Mesenteric fat pad (tissue), 1 donor: ENCODE results near the gene FITM2. TPM values are rescaled to one million over a fixed set of nuclear protein-coding genes. Genes with fewer than 3 reads are reported as not detected.
"Not testable (repeated sequence)": the region's sequence is repeated elsewhere in the genome, so short reads cannot be mapped to it uniquely, and the experiment has no call there.

Experiments used
- DNase-seq: peaks from one replicate; pipeline ENCODE4 v3.0.0-alpha.2; 2020; ENCODE audit warnings: low spot score
- total RNA-seq: library from RNA; stranded (reverse); fragmentation: NEBNext Ultra II Directional; extraction: Animal tissue kit (Norgen Biotek cat#: 25700); gene quantifications from one replicate; pipeline ENCODE4 v1.2.1, GENCODE V29; 2021
- donor health status: DM: yes; HTN: yes; CAD: no.

The FITM2 gene
- total RNA-seq, 1 donor from 2014 or later: 28.5 TPM

GRCh38 chr20:44334709-44335108 lies 23.7 kb upstream of the FITM2 start:
- no peak for DNase-seq

- no peak for DNase-seq
These were observed 23.3 kb upstream of the FITM2 start for GRCh38 chr20:44334306-44334705.

GRCh38 chr20:44331201-44331600 lies 20.2 kb upstream of the FITM2 start:
- no peak for DNase-seq

- no peak for DNase-seq
These were observed 17.4 kb upstream of the FITM2 start for GRCh38 chr20:44328428-44328827.

- DNase-seq: not testable (repeated sequence)
These were observed 16.7 kb upstream of the FITM2 start for GRCh38 chr20:44327748-44328147.

DNA sequence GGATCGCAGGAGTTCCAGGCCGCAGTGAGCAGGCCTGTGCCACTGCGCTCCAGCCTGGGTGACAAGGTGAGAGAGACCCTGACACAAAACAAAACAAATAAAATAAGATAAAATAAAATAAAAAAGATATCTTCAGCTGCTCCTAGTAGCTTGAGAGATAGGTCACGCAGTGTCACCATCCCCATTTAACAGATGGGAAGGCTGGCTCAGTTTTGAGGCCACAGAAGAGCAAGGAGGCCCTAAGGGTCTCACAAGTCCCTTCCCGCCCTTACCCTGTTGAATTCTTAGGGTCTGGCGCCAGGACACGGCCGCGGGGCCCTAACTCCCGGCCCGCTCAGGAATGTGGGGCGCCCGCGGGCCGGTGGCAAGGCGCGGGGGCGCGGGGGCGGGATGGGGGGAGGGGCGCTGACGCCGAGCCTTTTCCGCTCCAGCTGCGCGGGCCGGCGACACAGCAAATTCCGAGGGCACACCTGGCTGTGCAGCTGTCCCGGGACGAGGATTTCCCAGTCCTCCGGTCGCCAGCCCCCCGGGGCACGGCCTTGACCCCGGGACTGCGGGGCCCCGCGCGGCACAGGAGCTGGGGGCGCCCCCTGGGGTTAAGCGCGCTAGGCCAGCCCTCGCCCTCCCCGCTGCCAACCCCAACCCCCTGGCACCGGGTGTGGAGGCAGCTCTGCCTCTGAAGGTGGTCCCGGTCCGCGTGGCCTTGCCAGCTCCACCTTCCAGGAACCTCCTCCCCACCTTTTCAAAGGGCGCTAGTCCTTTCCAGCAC lies 15.6 kb upstream of the FITM2 start:
- DNase-seq: no peak

GRCh38 chr20:44324343-44324742 lies 13.3 kb upstream of the FITM2 start:
- no peak for DNase-seq

GRCh38 chr20:44319839-44320422 lies 8.9 kb upstream of the FITM2 start:
- DNase-seq: no peak

GRCh38 chr20:44314870-44315269 lies 3.9 kb upstream of the FITM2 start:
- no peak for DNase-seq

DNA sequence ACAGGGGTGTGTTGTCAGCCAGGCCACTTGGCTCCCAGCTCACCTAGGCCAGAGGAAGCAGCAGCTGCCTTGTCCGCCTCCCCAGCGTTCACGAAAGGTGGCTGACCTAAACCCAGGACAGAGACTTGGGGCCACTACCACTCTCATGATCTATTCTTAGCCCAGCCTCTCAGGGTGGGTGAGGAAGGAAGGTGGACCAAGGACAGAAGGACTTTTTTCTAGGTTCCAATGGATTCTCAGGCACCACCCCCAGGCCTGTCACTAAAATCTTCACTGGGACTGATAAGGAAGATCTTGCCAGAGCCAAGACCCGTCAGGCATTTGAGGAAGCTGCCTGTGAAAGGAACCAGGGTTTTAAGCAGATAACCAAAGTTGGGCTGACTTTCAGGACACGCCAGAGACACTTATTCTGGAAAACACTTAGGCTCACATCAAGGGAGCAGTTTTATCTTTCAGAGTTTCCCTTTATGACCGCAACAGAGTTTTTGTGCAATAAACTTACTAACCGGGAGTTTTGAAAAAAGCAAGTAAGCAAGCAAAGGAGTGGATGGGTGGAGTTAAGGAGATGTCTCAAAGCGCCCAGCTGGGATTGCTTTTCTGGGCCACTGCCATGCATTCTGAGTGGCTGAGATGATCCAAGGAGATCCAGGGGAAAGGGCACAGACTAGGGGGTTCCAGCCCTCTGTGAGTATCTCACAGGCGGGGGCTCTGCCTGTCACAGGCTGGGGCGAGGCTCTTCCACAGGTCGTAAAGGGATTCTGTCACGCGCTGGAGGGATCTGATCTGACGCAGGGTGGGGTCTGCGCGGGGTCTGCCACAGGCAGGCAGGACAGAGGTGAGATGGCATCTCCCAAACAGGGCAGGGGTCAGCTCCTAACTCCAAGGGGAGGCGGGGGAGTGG lies 989 bp downstream of the FITM2 start:
- DNase-seq: no peak

DNA sequence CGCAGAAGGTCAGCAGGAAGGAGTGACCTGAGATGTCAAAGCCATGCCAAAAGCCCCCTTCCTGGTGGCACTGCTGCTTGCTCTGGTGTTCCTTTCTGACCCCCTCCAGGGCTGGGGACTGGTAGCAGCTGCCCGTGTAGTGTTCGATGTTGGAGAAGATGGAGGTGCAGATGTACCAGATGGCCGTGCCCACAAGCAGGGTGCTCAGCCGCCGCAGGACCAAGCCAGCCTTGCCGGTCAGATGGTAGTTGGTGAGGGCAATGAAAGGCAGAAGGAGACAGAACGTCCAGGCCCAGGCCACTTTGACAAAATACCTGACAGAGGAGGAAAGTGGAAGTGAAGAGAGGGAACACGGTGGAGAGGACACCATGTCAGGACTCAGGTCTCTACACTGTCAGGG lies 4.1 kb downstream of the FITM2 start:
- DNase-seq: no peak

GRCh38 chr20:44304383-44304782 lies 6.6 kb downstream of the FITM2 start:
- DNase-seq: peak; percentile 3

DNA sequence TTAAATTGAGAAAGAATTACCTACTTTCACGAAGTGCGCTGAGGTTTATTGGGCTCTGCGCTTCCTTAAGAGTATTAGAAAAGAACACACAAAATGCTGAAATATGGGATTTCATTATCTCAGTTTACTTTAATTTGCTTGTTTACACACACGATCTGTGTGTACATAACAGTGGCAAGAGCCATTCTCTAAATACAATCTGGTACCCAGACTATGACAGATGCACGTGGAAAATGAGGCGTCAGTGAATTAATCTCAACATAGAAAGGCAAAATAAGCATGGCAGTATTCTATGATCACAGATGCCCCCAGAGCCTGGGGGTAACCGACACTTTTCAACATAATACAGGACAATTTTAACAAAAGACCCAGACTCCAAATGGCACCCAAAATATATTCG lies 8.3 kb downstream of the FITM2 start:
- DNase-seq: no peak

- DNase-seq: peak; percentile 49
These were observed 8.9 kb downstream of the FITM2 start for GRCh38 chr20:44302026-44302669.

GRCh38 chr20:44301285-44301684 lies 9.7 kb downstream of the FITM2 start:
- DNase-seq: peak; percentile 4

- peak; percentile 76 for DNase-seq
These were observed 11.9 kb downstream of the FITM2 start for GRCh38 chr20:44299011-44299535.

GRCh38 chr20:44297721-44298120 lies 13.3 kb downstream of the FITM2 start:
- DNase-seq: no peak

DNA sequence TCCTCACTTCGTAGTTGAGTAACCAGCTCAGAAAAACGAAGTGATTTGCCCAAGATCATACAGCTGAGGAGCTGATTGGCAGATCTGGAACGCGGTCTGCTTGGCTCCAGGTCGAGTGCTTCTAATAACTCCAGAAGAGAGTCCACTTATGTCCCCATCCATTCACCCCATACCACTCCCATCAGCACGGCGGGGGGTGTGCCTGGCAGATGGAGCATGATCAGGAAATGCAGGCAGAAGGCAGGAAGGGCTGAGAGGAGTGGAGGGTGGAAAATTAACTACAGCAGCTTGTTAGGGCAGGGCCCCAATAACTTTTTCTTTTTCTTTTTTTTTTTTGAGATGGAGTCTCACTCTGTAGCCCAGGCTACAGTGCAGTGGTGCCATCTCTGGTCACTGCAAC lies 15.0 kb downstream of the FITM2 start:
- DNase-seq: no peak

DNA sequence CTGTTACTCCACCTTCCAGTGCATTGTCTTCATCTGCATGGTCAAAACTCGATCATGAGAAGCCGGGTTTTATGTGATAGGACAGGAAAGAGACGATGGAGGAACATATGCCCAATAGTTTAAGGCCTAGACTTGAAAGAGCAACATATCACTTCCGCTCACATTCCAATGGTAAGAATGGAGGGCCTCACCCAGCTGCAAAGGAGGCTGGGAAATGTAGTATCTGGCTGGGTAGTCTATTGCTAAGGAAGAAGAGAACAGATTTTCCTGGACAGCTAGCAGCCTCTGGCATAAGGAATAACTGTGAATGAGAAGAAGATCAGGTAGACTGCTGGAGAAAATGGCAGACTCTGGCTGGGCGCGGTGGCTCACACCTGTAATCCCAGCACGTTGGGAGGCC lies 19.2 kb downstream of the FITM2 start:
- no peak for DNase-seq

DNA sequence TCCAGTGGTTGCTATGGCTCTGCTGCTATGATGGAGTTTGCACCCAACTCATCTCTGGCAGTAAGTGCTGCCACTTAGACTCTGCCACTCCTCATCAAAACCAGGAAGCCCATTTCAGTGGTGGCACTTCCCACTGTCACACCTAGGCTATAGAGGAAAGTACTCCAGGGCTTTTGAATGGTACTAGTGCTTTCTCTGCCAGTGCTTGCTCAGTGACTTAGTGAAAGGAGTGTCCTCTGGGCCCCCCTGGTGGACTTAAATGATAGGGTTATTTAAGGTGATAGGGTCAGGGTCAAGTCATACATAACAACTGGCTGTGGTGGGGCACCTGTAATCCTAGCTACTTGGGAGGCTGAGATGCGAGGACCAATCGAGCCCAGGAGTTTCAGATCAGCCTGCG lies 22.8 kb downstream of the FITM2 start:
- DNase-seq: no peak
